GM13977 (cell line): Measurements from ENCODE around the gene CACNB1.

Experiments
- DNase-seq: peaks from one replicate; pipeline ENCODE4 v3.0.0; 2012; ENCODE audit warnings: low spot score
- in situ Hi-C: fragments of 300-500 bp; cut with MboI; formaldehyde crosslinking; loops from one replicate; pipeline ENCODE4 v1.12.0; 2022; ENCODE audit warnings: low sequenced_read_pairs, low pct_unique_long_range_greater_than_20kb, mixed read lengths, inconsistent platforms; ENCODE audit not compliant: unreplicated experiment
- TF ChIP-seq, protein P1 (sequence below): IDR thresholded peaks from 2 replicates; pipeline ENCODE4 v1.5.1; 2012; ENCODE audit warnings: mild to moderate bottlenecking, control low read depth; ENCODE audit not compliant: insufficient read depth; ENCODE audit errors: extremely low read depth, missing control alignments

CACNB1 gene

DNA sequence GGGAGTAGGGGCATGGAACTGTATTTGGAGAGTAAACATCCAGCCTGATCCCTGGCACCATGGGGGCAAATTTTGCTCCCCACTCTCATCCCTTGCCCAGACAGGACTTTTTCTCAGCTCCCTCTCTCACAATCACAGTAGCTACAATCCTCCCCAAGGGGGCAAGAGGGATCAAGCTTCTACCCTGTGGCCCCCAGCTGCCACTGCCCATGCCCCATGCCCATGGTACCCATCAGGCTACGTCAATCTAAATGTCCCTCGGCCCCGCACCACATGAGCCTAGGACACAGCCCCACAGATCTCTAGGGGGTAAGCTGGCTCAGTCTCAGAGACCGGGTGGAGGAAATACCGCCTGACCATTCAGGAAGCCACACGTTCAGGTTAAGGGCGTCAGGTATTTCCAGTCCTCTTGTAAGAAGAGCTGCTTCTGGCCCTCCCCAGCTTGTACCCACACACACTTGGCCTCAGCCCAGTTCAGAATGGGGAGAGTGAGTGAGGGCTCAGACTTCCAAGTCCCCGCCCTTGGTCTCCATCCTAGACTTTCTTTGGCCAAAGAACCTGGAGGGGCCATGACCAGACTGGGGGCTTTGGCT, 1.8 kb downstream of the CACNB1 start:
- no peak for DNase-seq
- TF ChIP-seq, protein P1, sequence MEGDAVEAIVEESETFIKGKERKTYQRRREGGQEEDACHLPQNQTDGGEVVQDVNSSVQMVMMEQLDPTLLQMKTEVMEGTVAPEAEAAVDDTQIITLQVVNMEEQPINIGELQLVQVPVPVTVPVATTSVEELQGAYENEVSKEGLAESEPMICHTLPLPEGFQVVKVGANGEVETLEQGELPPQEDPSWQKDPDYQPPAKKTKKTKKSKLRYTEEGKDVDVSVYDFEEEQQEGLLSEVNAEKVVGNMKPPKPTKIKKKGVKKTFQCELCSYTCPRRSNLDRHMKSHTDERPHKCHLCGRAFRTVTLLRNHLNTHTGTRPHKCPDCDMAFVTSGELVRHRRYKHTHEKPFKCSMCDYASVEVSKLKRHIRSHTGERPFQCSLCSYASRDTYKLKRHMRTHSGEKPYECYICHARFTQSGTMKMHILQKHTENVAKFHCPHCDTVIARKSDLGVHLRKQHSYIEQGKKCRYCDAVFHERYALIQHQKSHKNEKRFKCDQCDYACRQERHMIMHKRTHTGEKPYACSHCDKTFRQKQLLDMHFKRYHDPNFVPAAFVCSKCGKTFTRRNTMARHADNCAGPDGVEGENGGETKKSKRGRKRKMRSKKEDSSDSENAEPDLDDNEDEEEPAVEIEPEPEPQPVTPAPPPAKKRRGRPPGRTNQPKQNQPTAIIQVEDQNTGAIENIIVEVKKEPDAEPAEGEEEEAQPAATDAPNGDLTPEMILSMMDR = no peak
- in situ Hi-C loops = no loop called here

DNA sequence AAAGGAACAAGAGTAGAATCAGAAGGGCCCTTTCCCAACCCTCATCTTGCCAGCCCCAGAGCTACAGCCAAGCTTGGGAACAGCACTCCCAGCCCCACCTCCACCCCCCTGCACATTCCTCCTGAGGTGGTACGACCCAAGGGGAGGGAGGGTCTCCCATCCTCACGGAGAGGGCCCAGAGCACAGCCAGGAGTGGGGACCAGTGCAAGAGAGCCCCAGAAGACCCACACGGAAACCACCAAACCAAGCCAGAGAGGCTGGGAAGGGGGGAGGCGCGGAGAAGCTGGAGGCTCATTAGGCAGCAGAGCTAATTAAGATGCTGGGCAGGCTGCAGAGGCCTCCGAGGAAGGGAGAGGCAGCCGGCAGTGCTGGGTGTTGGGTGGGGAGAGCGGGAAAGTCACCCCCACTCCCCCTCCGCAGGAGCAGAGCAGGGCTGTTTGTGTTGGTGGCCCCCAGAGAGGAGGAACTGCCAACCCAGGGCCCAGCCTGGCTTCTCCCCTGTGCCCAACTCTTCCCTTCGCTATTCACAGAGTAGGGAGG, 2.4 kb downstream of the CACNB1 start:
- DNase-seq = no peak
- in situ Hi-C loops = no loop called here
- TF ChIP-seq, protein P1 = no peak

DNA sequence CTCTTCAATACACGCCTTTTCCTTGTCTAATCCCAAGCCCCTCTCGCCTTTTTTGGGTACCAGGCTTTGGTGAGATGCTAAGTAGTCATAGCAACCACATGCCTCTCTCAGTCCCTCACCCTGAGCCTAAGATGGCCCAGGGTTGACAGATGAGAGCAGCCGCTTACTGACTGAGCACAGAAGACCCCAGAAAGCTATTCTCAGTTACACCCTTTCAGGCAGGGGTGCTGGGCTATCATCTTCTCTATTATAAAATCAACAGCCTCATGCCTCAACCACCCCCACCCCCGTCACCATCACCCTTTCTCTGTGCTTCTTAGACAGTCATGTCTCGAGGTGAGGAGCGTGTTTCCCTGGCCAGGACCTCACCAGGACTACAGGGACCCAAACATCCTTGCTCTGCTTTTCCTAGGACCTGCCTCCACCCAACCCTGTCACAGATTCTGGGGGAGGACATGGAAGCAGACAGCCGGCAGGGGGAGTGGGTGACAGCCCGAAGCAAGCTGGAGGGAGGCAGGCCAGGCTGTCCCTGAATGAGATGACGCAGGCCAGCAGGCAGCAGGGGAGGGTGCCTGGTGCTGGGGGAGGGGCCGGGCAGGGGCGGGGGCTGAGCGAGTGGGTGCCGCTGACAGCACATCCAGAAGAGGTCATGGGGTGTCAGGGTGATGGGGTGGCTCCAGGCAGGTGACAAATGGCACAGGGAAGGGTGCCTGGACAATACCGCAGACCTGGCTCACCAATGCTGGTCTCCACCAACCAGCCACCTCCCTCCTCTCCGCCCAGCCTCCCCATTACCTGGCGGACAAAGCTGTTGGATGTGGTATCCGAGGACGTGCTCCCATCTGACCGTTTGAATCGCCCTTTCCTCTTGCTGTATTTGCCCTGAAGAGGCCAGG, 3.1 kb downstream of the CACNB1 start:
- in situ Hi-C loops = no loop called here
- TF ChIP-seq, protein P1 = no peak
- DNase-seq = no peak

DNA sequence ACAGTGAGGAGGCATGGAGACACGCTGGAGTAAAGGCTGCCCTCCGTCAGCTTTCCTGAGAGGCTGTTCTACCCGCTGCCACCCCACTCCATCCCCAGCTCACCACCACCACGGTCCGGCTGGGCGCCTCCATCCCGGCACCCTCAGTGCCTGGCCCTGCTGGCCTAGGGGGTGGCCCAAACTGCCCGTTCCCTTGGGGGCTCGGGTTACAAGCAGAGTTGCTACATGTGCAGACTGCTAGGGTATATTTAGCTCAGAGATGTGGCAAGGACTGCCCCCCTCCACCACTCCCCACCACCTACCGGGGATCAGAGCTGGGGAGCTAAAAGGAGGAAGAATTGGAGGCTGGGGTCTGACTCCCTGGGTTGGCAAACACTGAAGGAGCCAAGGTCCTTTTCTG, 4.1 kb downstream of the CACNB1 start:
- TF ChIP-seq, protein P1 = no peak
- in situ Hi-C loops = no loop called here
- no peak for DNase-seq

GRCh38 chr17:39192901-39193300, 4.6 kb downstream of the CACNB1 start:
- TF ChIP-seq, protein P1 = no peak
- in situ Hi-C loops = no loop called here
- DNase-seq = no peak

- TF ChIP-seq, protein P1 = no peak
- no peak for DNase-seq
- in situ Hi-C loops = no loop called here
Measured at GRCh38 chr17:39191750-39192510, 5.5 kb downstream of the CACNB1 start.
